Measurements from ENCODE around the gene CKM. TPM values are rescaled to one million over a fixed set of nuclear protein-coding genes. Genes with fewer than 3 reads are reported as not detected.

Gene CKM
- total RNA-seq, 3 donors from 2014 or later, result 1.1 to 2.0 (median 1.6) TPM

DNA sequence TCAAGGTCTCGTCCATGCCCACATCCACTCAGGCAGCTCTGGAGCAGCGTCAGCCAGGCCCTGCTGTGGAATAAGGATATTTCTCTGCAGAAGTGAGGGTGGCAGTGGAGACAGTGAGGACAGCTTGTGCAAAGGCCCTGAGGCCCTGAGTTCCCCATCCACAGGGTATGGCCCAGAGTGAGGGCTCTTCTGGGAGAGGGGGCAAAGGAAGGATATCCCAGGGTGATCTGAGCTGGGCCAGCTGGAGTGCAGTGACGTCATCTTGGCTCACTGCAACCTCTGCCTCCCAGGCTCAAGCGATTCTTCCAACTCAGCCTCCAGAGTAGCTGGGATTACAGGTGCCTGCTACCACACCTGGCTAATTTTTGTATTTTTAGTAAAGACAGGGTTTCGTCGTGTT is 60.1 kb downstream of the CKM start:
- DNase-seq (no peak), ATAC-seq (no peak)
- H3K9me3 ChIP-seq, result no peaks in the 10 kb centered on the region
- H3K4me1 ChIP-seq (ENCODE audit: low read depth), result no peaks in the 10 kb centered on the region
- TF ChIP-seq, protein P1, sequence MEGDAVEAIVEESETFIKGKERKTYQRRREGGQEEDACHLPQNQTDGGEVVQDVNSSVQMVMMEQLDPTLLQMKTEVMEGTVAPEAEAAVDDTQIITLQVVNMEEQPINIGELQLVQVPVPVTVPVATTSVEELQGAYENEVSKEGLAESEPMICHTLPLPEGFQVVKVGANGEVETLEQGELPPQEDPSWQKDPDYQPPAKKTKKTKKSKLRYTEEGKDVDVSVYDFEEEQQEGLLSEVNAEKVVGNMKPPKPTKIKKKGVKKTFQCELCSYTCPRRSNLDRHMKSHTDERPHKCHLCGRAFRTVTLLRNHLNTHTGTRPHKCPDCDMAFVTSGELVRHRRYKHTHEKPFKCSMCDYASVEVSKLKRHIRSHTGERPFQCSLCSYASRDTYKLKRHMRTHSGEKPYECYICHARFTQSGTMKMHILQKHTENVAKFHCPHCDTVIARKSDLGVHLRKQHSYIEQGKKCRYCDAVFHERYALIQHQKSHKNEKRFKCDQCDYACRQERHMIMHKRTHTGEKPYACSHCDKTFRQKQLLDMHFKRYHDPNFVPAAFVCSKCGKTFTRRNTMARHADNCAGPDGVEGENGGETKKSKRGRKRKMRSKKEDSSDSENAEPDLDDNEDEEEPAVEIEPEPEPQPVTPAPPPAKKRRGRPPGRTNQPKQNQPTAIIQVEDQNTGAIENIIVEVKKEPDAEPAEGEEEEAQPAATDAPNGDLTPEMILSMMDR (IDR thresholded peaks at IDR 0.05), result no peak
- intact Hi-C loops (cut with DNase I, micrococcal nuclease), result no loop called here
- no peak overlapping the region for H3K4me3 ChIP-seq
- H3K36me3 ChIP-seq (ENCODE audit: low read depth), result no peaks in the 10 kb centered on the region

DNA sequence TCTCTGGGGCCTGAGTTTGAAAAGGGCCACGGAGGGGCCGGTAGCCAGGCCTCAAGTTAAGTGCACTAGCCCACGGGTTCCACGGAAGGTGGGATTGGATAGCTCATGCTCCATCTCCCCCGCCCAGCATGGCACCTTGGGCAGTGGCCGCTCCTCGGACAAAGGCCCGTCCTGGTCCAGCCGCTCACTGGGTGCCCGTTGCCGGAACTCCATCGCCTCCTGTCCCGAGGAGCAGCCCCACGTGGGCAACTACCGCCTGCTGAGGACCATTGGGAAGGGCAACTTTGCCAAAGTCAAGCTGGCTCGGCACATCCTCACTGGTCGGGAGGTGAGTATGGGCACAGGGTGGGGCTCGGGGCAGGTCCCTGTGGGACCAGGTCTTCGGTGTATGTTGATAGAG is 63.8 kb downstream of the CKM start:
- ATAC-seq (no peak), DNase-seq (no peak)
- TF ChIP-seq, protein P1 (IDR thresholded peaks at IDR 0.05), result no peak
- Histone ChIP-seq H3K4me1 (ENCODE audit: low read depth) (no peaks in the 10 kb centered on the region), H3K4me3 (no peak overlapping the region), H3K36me3 (ENCODE audit: low read depth) (no peaks in the 10 kb centered on the region), H3K9me3 (no peaks in the 10 kb centered on the region)
- intact Hi-C loops (cut with DNase I, micrococcal nuclease), result no loop called here

DNA sequence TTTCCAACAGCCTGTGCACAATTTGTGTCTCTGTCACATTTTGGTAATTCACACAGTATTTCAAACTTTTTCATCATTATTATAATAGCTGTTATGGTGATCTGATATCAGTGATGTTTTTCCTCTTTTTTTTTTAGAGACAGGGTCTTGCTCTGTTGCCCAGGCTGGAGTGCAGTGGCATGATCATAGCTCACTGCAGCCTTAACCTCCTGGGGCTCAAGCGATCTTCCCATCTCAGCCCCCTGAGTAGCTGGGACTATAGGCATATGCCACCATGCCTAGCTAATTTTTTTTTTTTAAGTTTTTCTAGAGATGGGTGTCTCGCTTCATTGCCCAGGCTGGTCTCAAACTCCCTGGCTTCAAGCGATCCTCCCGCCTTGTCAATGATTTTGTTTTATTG is 65.8 kb downstream of the CKM start:
- ATAC-seq (no peak), DNase-seq (no peak)
- TF ChIP-seq, protein P1 (IDR thresholded peaks at IDR 0.05), result no peak
- H3K4me1 ChIP-seq (ENCODE audit: low read depth), result peaks cover 7% of the 10 kb centered on the region
- no peaks in the 10 kb centered on the region for H3K9me3 ChIP-seq
- intact Hi-C loops (cut with DNase I, micrococcal nuclease), result no loop called here
- H3K36me3 ChIP-seq (ENCODE audit: low read depth), result no peaks in the 10 kb centered on the region
- H3K4me3 ChIP-seq, result no peak overlapping the region

Other genes starting within 250 kb of the CKM start
- 1 to 10 TPM; 2.8 to 5.0 (median 4.9) TPM for gene ZNF296, start 246.4 kb downstream of the CKM start, total RNA-seq
- 10 to 100 TPM; 14.4 to 22.6 (median 21.8) TPM for gene GEMIN7, start 243.6 kb downstream of the CKM start, total RNA-seq
- 10 to 100 TPM; 27.2 to 33.6 (median 31.7) TPM for gene PPP1R37, start 229.7 kb downstream of the CKM start, total RNA-seq
- gene NKPD1, start 161.9 kb downstream of the CKM start, total RNA-seq, result not detected
- gene TRAPPC6A, start 144.6 kb downstream of the CKM start, total RNA-seq, result 10 to 100 TPM; 29.0 to 45.1 (median 37.4) TPM
- 10 to 100 TPM in 2 of 3 donors, 1 to 10 TPM in 1; 9.8 to 12.3 (median 11.6) TPM for gene BLOC1S3, start 144.1 kb downstream of the CKM start, total RNA-seq
- 1 to 10 TPM in 2 of 3 donors, under 1 TPM in 1; 0.70 to 1.4 (median 1.2) TPM for gene EXOC3L2, start 77.5 kb downstream of the CKM start, total RNA-seq
- 10 to 100 TPM; 15.7 to 34.6 (median 17.0) TPM for gene MARK4, start 71.6 kb downstream of the CKM start, total RNA-seq
- gene KLC3, start 17.9 kb upstream of the CKM start, total RNA-seq, result not detected
- gene ERCC2, start 47.7 kb upstream of the CKM start, total RNA-seq, result 10 to 100 TPM; 11.2 to 22.9 (median 14.7) TPM
- 10 to 100 TPM; 21.1 to 36.7 (median 30.8) TPM for gene PPP1R13L, start 82.2 kb upstream of the CKM start, total RNA-seq
- 1 to 10 TPM; 3.2 to 4.1 (median 3.2) TPM for gene POLR1G, start 83.8 kb upstream of the CKM start, total RNA-seq
- gene ERCC1, start 101.0 kb upstream of the CKM start, total RNA-seq, result 10 to 100 TPM; 37.7 to 51.2 (median 46.6) TPM
- gene FOSB, start 145.1 kb upstream of the CKM start, total RNA-seq, result 10 to 100 TPM in 1 of 3 donors, 1 to 10 TPM in 1, under 1 TPM in 1; 0.58 to 10.3 (median 1.6) TPM
- gene RTN2, start 174.2 kb upstream of the CKM start, total RNA-seq, result 10 to 100 TPM in 1 of 3 donors, 1 to 10 TPM in 2; 3.1 to 18.2 (median 6.2) TPM
- gene PPM1N, start 175.6 kb upstream of the CKM start, total RNA-seq, result 1 to 10 TPM in 1 of 3 donors, under 1 TPM in 2; 0.43 to 1.3 (median 0.87) TPM
- 100 to 1,000 TPM; 190 to 252 (median 235) TPM for gene VASP, start 184.6 kb upstream of the CKM start, total RNA-seq